Parathyroid adenoma (tissue), 2 donors: Measurements from ENCODE around the gene AHNAK2.
A peak's percentile ranks its signal among the peaks of the same experiment; 100 is the strongest.

Experiments
- H2AFZ ChIP-seq: fragments of 300-600 bp; sonication (generic); one replicate; pipeline ENCODE4 v1.7.0; 2017; ENCODE audit warnings: antibody characterized with exemption, mild to moderate bottlenecking
- H3K27ac ChIP-seq: fragments of 300-600 bp; sonication (generic); one replicate; pipeline ENCODE4 v1.7.0; 2017
- H3K27me3 ChIP-seq: fragments of 300-600 bp; sonication (generic); one replicate; pipeline ENCODE4 v1.7.0; 2017; ENCODE audit warnings: low read length; ENCODE audit not compliant: control insufficient read depth, insufficient read depth
- H3K36me3 ChIP-seq: fragments of 300-600 bp; sonication (generic); one replicate; pipeline ENCODE4 v1.7.0; 2017; ENCODE audit warnings: low read length; ENCODE audit not compliant: control insufficient read depth, insufficient read depth
- H3K4me1 ChIP-seq: fragments of 300-600 bp; sonication (generic); one replicate; pipeline ENCODE4 v1.7.0; 2017; ENCODE audit warnings: control low read depth
- H3K4me2 ChIP-seq: fragments of 300-600 bp; sonication (generic); one replicate; pipeline ENCODE4 v1.7.0; 2017; ENCODE audit warnings: low read length
- H3K4me3 ChIP-seq: fragments of 300-600 bp; sonication (generic); one replicate; pipeline ENCODE4 v1.7.0; 2017; ENCODE audit warnings: low read depth, low read length
- H3K79me2 ChIP-seq: fragments of 300-600 bp; sonication (generic); one replicate; pipeline ENCODE4 v1.7.0; 2017; ENCODE audit warnings: control low read depth
- H3K9ac ChIP-seq: fragments of 300-600 bp; sonication (generic); one replicate; pipeline ENCODE4 v1.7.0; 2017; ENCODE audit warnings: mild to moderate bottlenecking
- H3K9me3 ChIP-seq: fragments of 300-600 bp; sonication (generic); one replicate; pipeline ENCODE4 v1.7.0; 2017; ENCODE audit warnings: low read length; ENCODE audit not compliant: control insufficient read depth
- TF ChIP-seq, protein P1 (sequence below): fragments of 300-600 bp; sonication (generic); IDR thresholded peaks from one replicate; pipeline ENCODE4 v1.7.0; 2017; ENCODE audit warnings: antibody characterized with exemption, mild to moderate bottlenecking
- donor health status: primary hyperparathyroidism.

AHNAK2 gene

DNA sequence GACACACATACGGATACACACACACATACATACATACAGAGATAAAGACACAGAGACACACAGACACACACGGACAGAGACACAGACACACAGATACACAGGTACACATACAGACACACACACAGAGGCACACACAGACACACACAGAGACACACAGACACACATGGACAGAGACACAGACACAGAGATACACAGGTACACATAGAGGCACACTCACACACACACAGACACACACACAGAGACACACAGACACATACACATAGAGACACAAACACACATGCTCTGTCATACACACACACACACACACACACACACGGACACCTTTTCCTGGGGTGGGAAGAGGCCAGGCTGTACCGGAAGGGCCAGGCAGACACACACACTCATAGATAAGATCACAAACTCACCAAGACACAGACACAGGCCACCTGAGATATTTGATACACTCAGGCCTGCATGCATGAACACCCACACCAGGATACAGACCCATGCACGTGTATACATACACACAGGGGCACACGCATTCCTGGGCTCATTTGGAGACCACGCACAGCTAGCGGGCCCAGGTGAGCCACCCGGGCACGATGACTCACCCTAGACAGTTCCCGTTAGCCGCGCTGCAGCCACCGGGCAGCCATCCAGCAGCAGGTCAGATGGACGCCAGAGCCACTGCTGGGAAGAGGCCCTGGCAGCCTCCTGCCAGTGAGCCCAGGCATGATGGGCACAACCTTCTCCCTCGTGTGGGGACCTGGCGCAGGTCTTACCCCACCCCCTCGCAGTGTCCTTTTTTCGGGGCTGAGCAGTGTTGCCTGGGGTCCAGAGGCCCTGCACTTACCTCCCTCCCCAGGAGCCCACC lies 1.8 kb upstream of the AHNAK2 start:
- no peaks in the 10 kb centered on the region for H3K79me2 ChIP-seq
- no peak overlapping the region for H3K9ac ChIP-seq
- TF ChIP-seq, protein P1, sequence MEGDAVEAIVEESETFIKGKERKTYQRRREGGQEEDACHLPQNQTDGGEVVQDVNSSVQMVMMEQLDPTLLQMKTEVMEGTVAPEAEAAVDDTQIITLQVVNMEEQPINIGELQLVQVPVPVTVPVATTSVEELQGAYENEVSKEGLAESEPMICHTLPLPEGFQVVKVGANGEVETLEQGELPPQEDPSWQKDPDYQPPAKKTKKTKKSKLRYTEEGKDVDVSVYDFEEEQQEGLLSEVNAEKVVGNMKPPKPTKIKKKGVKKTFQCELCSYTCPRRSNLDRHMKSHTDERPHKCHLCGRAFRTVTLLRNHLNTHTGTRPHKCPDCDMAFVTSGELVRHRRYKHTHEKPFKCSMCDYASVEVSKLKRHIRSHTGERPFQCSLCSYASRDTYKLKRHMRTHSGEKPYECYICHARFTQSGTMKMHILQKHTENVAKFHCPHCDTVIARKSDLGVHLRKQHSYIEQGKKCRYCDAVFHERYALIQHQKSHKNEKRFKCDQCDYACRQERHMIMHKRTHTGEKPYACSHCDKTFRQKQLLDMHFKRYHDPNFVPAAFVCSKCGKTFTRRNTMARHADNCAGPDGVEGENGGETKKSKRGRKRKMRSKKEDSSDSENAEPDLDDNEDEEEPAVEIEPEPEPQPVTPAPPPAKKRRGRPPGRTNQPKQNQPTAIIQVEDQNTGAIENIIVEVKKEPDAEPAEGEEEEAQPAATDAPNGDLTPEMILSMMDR, result no peak
- H3K27me3 ChIP-seq, result no peaks in the 10 kb centered on the region
- H3K4me3 ChIP-seq, result no peak overlapping the region
- H3K27ac ChIP-seq, result peak overlapping the region; percentile 77
- no peaks in the 10 kb centered on the region for H3K9me3 ChIP-seq
- H2AFZ ChIP-seq, result peak overlapping the region; percentile 48
- H3K4me1 ChIP-seq, result peaks cover 27% of the 10 kb centered on the region
- peak overlapping the region; percentile 42 for H3K4me2 ChIP-seq
- no peaks in the 10 kb centered on the region for H3K36me3 ChIP-seq

DNA sequence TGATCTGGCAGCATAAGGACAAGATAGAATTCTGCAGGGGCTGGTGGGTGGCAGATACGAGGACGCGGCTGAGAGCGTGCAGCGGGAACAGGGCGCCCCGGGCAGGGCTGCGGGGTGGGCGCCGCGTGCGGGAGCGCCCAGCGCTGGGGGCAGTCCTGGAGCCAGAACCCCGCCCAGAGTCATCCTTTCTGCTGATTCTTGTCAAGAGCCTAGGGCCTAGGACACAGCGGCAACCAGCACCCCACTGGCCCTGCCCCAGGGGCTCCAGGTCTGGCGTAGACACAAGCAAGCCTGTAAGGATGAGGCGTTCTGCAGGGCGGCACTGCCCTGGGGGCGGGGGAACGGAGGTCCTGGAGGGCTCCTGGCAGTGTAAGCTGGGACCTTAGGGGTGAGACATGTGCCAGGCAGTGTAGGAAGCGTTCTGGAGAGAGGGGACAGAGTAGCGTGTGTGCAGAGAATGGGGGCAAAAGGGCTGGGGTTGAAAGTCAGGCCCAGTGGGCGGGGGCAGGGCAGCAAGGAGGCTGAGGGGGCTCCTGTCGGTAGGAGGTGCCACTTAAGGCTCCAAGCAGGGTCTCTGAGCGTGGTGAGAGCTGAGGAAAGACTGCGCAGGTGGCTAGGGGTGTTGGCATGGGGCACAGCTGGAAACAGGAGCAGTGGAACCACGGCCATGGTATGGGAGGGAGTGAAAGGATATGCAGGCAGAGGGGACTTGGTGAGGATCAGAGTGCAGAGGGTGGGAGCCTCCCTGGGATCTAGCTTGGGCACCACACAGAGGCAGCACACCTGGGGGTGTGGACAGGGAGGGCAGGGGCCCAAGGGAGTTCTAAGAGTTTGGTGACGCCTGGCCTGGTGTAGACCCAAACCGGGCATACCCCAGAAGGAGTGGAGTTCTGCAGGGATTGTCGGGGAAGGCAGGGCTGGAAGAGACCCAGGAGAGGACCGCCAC lies 845 bp upstream of the AHNAK2 start:
- H3K79me2 ChIP-seq, result no peaks in the 10 kb centered on the region
- H2AFZ ChIP-seq, result no peak overlapping the region
- H3K9ac ChIP-seq, result no peak overlapping the region
- H3K27me3 ChIP-seq, result no peaks in the 10 kb centered on the region
- no peak overlapping the region for H3K4me3 ChIP-seq
- peak overlapping the region; percentile 42 for H3K4me2 ChIP-seq
- H3K36me3 ChIP-seq, result no peaks in the 10 kb centered on the region
- no peaks in the 10 kb centered on the region for H3K9me3 ChIP-seq
- peak overlapping the region; percentile 77 for H3K27ac ChIP-seq
- peaks cover 27% of the 10 kb centered on the region for H3K4me1 ChIP-seq
- TF ChIP-seq, protein P1, result no peak

DNA sequence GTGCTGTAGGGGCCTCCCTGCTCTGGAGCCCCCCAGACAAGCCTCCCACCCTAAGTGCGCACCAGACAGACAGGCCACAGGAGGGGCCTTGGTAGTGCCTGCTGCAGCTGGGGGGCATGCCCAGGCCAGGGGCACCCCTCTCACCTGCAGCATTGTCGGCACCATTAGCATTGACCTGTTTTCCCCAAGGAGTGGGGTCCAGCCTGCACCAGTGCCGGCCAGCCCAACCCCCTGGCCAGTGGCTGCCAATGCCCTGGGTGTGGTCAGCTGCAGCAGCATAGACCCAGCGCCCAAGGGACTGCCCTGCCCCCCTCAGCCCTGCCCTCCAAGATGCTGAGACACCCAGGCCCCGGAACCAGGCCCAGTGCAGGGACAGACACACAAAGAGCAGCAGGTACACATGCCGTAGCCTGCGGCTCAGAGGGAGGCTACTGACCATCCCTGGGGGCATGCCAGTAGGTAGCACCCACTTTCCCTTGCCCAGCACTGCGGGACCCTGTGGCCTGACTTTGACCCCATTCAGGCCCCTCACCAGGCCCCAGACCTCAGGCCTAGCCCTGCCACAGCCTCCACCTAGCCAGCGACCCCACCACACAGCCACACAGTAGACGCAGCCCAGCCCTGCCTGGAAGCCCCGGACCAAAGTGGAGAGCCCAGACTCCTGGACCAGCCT lies 1.0 kb downstream of the AHNAK2 start:
- Histone ChIP-seq H3K4me2 (peak overlapping the region; percentile 66), H3K9ac (no peak overlapping the region), H3K36me3 (no peaks in the 10 kb centered on the region), H2AFZ (peak overlapping the region; percentile 65), H3K27ac (no peak overlapping the region), H3K27me3 (no peaks in the 10 kb centered on the region), H3K9me3 (no peaks in the 10 kb centered on the region), H3K4me3 (peak overlapping the region; percentile 11), H3K79me2 (no peaks in the 10 kb centered on the region), H3K4me1 (peaks cover 41% of the 10 kb centered on the region)
- TF ChIP-seq, protein P1, result no peak

DNA sequence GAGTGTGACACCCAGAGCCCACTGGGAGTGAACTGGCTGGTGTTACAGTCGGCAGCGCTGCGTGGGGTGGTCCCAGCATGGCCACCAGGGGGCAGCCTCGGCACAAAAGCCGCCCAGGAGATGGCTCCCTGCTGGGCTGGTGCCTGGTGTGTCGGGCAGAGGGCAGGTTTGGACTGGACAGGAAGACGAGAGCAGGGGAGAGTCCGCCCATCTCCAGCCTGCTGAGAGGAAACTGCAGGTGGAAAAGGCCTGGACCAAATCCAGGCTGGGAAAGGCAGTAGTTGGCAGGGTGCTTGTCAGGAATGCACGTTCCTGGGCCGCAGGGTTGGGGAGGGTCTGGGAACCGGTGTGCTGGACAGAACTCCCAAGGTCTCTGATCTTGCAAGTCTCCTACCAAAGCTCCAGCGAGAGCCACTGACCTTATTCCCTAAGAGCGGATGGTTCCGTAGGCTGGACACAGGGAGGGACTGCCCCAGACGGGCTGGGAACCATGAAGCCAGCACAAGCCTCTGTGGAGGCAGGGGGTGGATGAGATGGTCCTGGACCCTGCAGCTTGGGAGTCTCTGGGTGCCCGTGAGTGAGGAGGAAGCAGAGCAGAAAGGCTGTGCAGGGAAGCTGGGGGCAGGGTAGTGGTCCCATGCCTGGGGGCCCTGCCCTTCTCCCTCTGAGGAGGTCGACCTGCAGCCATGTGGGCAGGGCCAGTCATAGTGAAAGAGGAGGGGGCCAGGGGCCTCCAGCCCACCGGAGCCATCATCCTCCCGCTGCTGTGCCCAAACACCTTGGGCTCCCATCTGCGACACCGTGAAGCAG lies 1.8 kb downstream of the AHNAK2 start:
- H3K4me3 ChIP-seq, result no peak overlapping the region
- no peak overlapping the region for H3K9ac ChIP-seq
- H3K36me3 ChIP-seq, result no peaks in the 10 kb centered on the region
- peaks cover 48% of the 10 kb centered on the region for H3K4me1 ChIP-seq
- no peak overlapping the region for H3K27ac ChIP-seq
- no peaks in the 10 kb centered on the region for H3K79me2 ChIP-seq
- H3K27me3 ChIP-seq, result no peaks in the 10 kb centered on the region
- H3K9me3 ChIP-seq, result no peaks in the 10 kb centered on the region
- TF ChIP-seq, protein P1, result peak; percentile 96
- no peak overlapping the region for H3K4me2 ChIP-seq
- peak overlapping the region; percentile 2 for H2AFZ ChIP-seq
